K562 (cell line): ENCODE data around the gene FAM83E. TPM values are rescaled to one million over a fixed set of nuclear protein-coding genes. Genes with fewer than 3 reads are reported as not detected.

ENCODE experiments used
- ARHGAP35 ChIP-seq: fragments of 450-650 bp; IDR thresholded peaks from 2 replicates; pipeline ENCODE4 v1.6.1; 2018; ENCODE audit not compliant: partially characterized antibody
- BRD9 ChIP-seq: fragments of 450-650 bp; IDR thresholded peaks from 2 replicates; pipeline ENCODE4 v1.6.1; 2018; ENCODE audit warnings: low read depth; ENCODE audit not compliant: partially characterized antibody
- CAMTA2 ChIP-seq: fragments of 250-450 bp; sonication (Bioruptor Pico); conservative IDR thresholded peaks from 2 replicates; pipeline ENCODE4 v1.5.1; 2022
- ERF ChIP-seq: fragments of 450-650 bp; formaldehyde crosslinking; IDR thresholded peaks from 2 replicates; pipeline ENCODE4 v1.4.0; 2020; ENCODE audit warnings: mild to moderate bottlenecking, mixed read lengths
- FOXK1 ChIP-seq: sonication (generic); formaldehyde crosslinking; IDR thresholded peaks from 2 replicates; pipeline ENCODE4 v1.8.0; 2022; ENCODE audit warnings: missing genetic modification reagents, mild to moderate bottlenecking, borderline replicate concordance
- HES1 ChIP-seq: fragments of 450-650 bp; IDR thresholded peaks from 2 replicates; pipeline ENCODE4 v1.6.1; 2016; ENCODE audit warnings: low read depth, mild to moderate bottlenecking, moderate library complexity
- HEY1 ChIP-seq: fragments of 250-450 bp; sonication (Bioruptor Pico); IDR thresholded peaks from 2 replicates; pipeline ENCODE4 v1.5.0; 2020; ENCODE audit warnings: mild to moderate bottlenecking, moderate library complexity, borderline replicate concordance
- HMG20B ChIP-seq: fragments of 250-450 bp; sonication (Bioruptor Pico); IDR thresholded peaks from 2 replicates; pipeline ENCODE4 v1.5.0; 2021; ENCODE audit warnings: mild to moderate bottlenecking
- HOXB6 ChIP-seq: fragments of 250-450 bp; sonication (Bioruptor Pico); IDR thresholded peaks from 2 replicates; pipeline ENCODE4 v1.5.1; 2022; ENCODE audit warnings: mild to moderate bottlenecking, borderline replicate concordance
- KLF1 ChIP-seq: fragments of 450-650 bp; IDR thresholded peaks from 2 replicates; pipeline ENCODE4 v1.6.1; 2016; ENCODE audit warnings: missing genetic modification characterization, missing compliant biosample characterization
- MAFG ChIP-seq: fragments of 450-650 bp; conservative IDR thresholded peaks from 2 replicates; pipeline ENCODE4 v1.6.1; 2016; ENCODE audit warnings: missing genetic modification characterization, missing compliant biosample characterization
- MCM3 ChIP-seq: fragments of 450-650 bp; IDR thresholded peaks from 2 replicates; pipeline ENCODE4 v1.6.1; 2016
- NR2F6 ChIP-seq: fragments of 450-650 bp; formaldehyde crosslinking; IDR thresholded peaks from 2 replicates; pipeline ENCODE4 v1.4.0; 2020; ENCODE audit warnings: mild to moderate bottlenecking
- PHF21A ChIP-seq: fragments of 450-650 bp; IDR thresholded peaks from 2 replicates; pipeline ENCODE4 v1.6.1; 2017; ENCODE audit warnings: low read depth, borderline replicate concordance
- POLR2A ChIP-seq: fragments of 450-650 bp; conservative IDR thresholded peaks from 2 replicates; pipeline ENCODE4 v1.6.1; 2016
- PPARD ChIP-seq: fragments of 250-450 bp; sonication (Bioruptor Pico); IDR thresholded peaks from 2 replicates; pipeline ENCODE4 v1.8.0; 2022; ENCODE audit warnings: inconsistent platforms, mild to moderate bottlenecking, moderate library complexity
- RBBP5 ChIP-seq: fragments of 200-600 bp; sonication (generic); IDR thresholded peaks from 2 replicates; pipeline ENCODE4 v1.6.1; 2012; ENCODE audit warnings: borderline replicate concordance, mild to moderate bottlenecking, low read length, control low read depth, inconsistent platforms; ENCODE audit not compliant: insufficient read depth, poor library complexity, severe bottlenecking
- SMARCE1 ChIP-seq: fragments of 450-650 bp; IDR thresholded peaks from 2 replicates; pipeline ENCODE4 v1.7.1; 2016; ENCODE audit warnings: mild to moderate bottlenecking
- STAT5A ChIP-seq: IDR thresholded peaks from 2 replicates; pipeline ENCODE4 v1.6.1; 2012; ENCODE audit warnings: low read length, inconsistent platforms, borderline replicate concordance
- TCF7 ChIP-seq: sonication (generic); IDR thresholded peaks from 2 replicates; pipeline ENCODE4 v1.6.1; 2016; ENCODE audit warnings: antibody characterized with exemption, borderline replicate concordance
- TCF7L2 ChIP-seq: fragments of 150-350 bp; IDR thresholded peaks from 2 replicates; pipeline ENCODE4 v1.6.1; 2016; ENCODE audit warnings: low read depth, mild to moderate bottlenecking, low read length, moderate library complexity
- YY1 ChIP-seq, 3 experiments: IDR thresholded peaks; 2 replicates each; pipeline ENCODE4 v1.6.1; 2011; ENCODE audit warnings: low read length in 2 of 3, mild to moderate bottlenecking in 2 of 3, moderate library complexity in 2 of 3, borderline replicate concordance in 1 of 3, control low read depth in 1 of 3, low read depth in 1 of 3; ENCODE audit not compliant: insufficient read depth in 3 of 3, insufficient replicate concordance in 2 of 3, control insufficient read depth in 1 of 3, insufficient read length in 1 of 3; ENCODE audit errors: extremely low read depth in 1 of 3
- ZNF668 ChIP-seq: fragments of 250-450 bp; sonication (Bioruptor Pico); IDR thresholded peaks from 2 replicates; pipeline ENCODE4 v1.8.0; 2022; ENCODE audit warnings: mild to moderate bottlenecking, inconsistent platforms
- ZNF76 ChIP-seq: fragments of 250-450 bp; sonication (Bioruptor Pico); IDR thresholded peaks from 2 replicates; pipeline ENCODE4 v1.4.0; 2020; ENCODE audit warnings: mild to moderate bottlenecking, moderate library complexity, borderline replicate concordance
- polyA plus RNA-seq, 8 experiments: library from polyadenylated mRNA; depleted of rRNA in 4 of 8; stranded (reverse) in 5 of 8; unstranded in 3 of 8; fragments of >200 nt; fragmentation: Nextera tagmentation in 2 of 8; fragmentation: Illumina TruSeq in 1 of 8; extraction: Ambion mirVana in 2 of 8; extraction: Trizol in 1 of 8; gene quantifications; 2 replicates each; pipeline versions ENCODE4 v1.2.1 to v1.2.3, GENCODE V29; 2011 to 2014; ENCODE audit warnings: inconsistent platforms in 1 of 8, missing spikeins in 1 of 8
- total RNA-seq, 7 experiments: library from RNA; depleted of rRNA in 6 of 7; stranded (reverse); fragments of >200 nt in 6 of 7; fragmentation: Illumina TruSeq in 2 of 7; extraction: Trizol in 2 of 7; gene quantifications; 2 replicates each; pipeline versions ENCODE4 v1.2.1 to v1.2.3, GENCODE V29; 2011 to 2021; ENCODE audit warnings: low replicate concordance in 1 of 7
- TF ChIP-seq, protein P1 (sequence below): sonication (generic); formaldehyde crosslinking; IDR thresholded peaks from 2 replicates; pipeline ENCODE4 v1.8.1; 2023; ENCODE audit warnings: mild to moderate bottlenecking, missing genetic modification reagents
- TF ChIP-seq, protein P2 (sequence below): fragments of 250-450 bp; sonication (Bioruptor Pico); IDR thresholded peaks from 2 replicates; pipeline ENCODE4 v1.5.1; 2021; ENCODE audit warnings: mild to moderate bottlenecking
- TF ChIP-seq, protein P3 (sequence below): sonication (generic); formaldehyde crosslinking; IDR thresholded peaks from 2 replicates; pipeline ENCODE4 v1.9.0; 2022; ENCODE audit warnings: mild to moderate bottlenecking, missing genetic modification reagents

The FAM83E gene
- total and polyA plus RNA-seq, 9 of the 15 experiments (the other 6 are each of a cell fraction or from before 2014, with no cell fraction given) = 0.15 to 0.87 (median 0.29) TPM; not detected in 4

DNA sequence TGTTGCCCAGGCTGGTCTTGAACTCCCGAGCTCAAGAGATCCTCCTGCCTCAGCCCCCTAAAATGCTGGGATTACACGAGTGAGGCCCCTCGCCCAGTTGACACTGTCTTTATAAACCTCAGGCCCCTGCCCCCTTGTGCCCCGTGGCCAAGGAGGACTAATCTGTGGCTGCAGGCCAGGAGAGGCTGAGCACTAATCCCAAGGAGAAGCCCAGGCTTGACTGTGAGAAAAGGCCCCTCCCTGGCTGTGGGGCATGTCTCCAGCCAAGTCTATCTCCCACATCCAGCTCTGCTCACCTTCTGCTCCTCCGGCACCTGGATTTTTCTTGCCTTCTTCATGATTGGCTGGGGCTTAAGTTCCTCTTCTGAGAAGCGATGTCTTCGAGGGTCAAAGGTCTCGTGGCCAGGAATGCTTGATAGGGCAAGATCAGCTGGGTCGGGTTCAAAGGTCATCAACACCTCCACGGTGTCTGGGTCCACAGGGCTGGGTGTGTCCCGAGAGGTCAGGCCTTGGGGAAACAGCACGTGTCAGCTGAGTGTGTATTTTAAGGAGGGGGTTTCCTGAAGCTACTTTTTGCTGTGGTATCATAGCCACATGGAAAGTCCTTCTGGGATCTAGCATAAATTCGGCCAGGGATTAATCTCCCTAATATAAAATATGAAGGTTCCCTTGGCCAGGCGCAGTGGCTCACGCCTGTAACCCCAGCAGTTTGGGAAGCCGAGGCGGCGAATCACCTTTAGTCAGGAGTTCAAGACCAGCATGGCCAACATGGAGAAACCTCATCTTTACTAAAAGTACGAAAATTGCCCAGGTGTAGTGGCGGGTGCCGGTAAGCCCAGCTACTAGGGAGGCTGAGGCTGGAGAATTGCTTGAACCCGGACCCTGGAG is 18.5 kb upstream of the FAM83E start (continued):
- TF ChIP-seq ERF (CRISPR knock-in tag) = no peak
- no peak for TF ChIP-seq TCF7L2
- TF ChIP-seq HOXB6 (CRISPR knock-in tag) = no peak
- TF ChIP-seq STAT5A = 0 out of 2 replicates have a peak, but pooled peaks have one; percentile 31
- no peak for TF ChIP-seq NR2F6 (CRISPR knock-in tag)
- TF ChIP-seq KLF1 (tag) = no peak
- TF ChIP-seq, protein P1, sequence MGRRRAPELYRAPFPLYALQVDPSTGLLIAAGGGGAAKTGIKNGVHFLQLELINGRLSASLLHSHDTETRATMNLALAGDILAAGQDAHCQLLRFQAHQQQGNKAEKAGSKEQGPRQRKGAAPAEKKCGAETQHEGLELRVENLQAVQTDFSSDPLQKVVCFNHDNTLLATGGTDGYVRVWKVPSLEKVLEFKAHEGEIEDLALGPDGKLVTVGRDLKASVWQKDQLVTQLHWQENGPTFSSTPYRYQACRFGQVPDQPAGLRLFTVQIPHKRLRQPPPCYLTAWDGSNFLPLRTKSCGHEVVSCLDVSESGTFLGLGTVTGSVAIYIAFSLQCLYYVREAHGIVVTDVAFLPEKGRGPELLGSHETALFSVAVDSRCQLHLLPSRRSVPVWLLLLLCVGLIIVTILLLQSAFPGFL (CRISPR knock-in tag) = 0 out of 2 replicates have a peak, but pooled peaks have one; percentile 41
- no peak for TF ChIP-seq CAMTA2 (CRISPR knock-in tag)
- no peak for TF ChIP-seq BRD9
- TF ChIP-seq MCM3 = no peak
- TF ChIP-seq SMARCE1 = no peak
- TF ChIP-seq MAFG (tag) = no peak
- no peak for TF ChIP-seq ZNF668 (CRISPR knock-in tag)
- TF ChIP-seq TCF7 = no peak
- no peak for TF ChIP-seq HMG20B (CRISPR knock-in tag)
- TF ChIP-seq PHF21A = no peak
- TF ChIP-seq ARHGAP35 = no peak
- no peak for TF ChIP-seq FOXK1 (CRISPR knock-in tag)
- TF ChIP-seq, protein P2, sequence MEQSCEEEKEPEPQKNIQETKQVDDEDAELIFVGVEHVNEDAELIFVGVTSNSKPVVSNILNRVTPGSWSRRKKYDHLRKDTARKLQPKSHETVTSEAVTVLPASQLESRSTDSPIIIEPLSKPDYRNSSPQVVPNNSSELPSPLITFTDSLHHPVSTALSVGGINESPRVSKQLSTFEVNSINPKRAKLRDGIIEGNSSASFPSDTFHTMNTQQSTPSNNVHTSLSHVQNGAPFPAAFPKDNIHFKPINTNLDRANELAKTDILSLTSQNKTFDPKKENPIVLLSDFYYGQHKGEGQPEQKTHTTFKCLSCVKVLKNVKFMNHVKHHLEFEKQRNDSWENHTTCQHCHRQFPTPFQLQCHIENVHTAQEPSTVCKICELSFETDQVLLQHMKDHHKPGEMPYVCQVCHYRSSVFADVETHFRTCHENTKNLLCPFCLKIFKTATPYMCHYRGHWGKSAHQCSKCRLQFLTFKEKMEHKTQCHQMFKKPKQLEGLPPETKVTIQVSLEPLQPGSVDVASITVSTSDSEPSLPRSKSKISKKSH = no peak
- TF ChIP-seq HEY1 = no peak
- TF ChIP-seq HES1 = no peak
- no peak for TF ChIP-seq ZNF76
- no peak for TF ChIP-seq PPARD (CRISPR knock-in tag)
- TF ChIP-seq POLR2A = no peak
- TF ChIP-seq, protein P3, sequence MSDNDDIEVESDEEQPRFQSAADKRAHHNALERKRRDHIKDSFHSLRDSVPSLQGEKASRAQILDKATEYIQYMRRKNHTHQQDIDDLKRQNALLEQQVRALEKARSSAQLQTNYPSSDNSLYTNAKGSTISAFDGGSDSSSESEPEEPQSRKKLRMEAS (CRISPR knock-in tag) = 0 out of 2 replicates have a peak, but pooled peaks have one; percentile 53
- TF ChIP-seq RBBP5 = no peak
- TF ChIP-seq YY1 (IDR thresholded peaks at IDR 0.05; ENCODE audit: borderline replicate concordance in 1 of 3, control insufficient read depth in 1 of 3, extremely low read depth in 1 of 3, insufficient read depth in 3 of 3, insufficient read length in 1 of 3, insufficient replicate concordance in 2 of 3, low read depth in 1 of 3, low read length in 2 of 3) = no peak
